ENCODE results near the gene MEDAG.
"Not testable (repeated sequence)": the region's sequence is repeated elsewhere in the genome, so short reads cannot be mapped to it uniquely, and the experiment has no call there.

Gene MEDAG

GRCh38 chr13:30910676-30911075 is 4.6 kb downstream of the MEDAG start:
- DNase-seq: no peak

- DNase-seq: no peak
Observed at GRCh38 chr13:30915691-30916541, 9.8 kb downstream of the MEDAG start.

GRCh38 chr13:30916991-30917390 is 10.9 kb downstream of the MEDAG start:
- no peak for DNase-seq

GRCh38 chr13:30918662-30919405 is 12.8 kb downstream of the MEDAG start:
- DNase-seq: no peak

GRCh38 chr13:30920162-30920909 is 14.3 kb downstream of the MEDAG start:
- no peak for DNase-seq

- DNase-seq: no peak
Observed at GRCh38 chr13:30923418-30923817, 17.3 kb downstream of the MEDAG start.

GRCh38 chr13:30924721-30925120 is 18.6 kb downstream of the MEDAG start:
- no peak for DNase-seq

- DNase-seq: no peak
Observed at GRCh38 chr13:30925429-30925828, 19.4 kb downstream of the MEDAG start.

- DNase-seq: no peak
Observed at GRCh38 chr13:30926781-30927180, 20.7 kb downstream of the MEDAG start.

- not testable (repeated sequence) for DNase-seq
Observed at GRCh38 chr13:30927188-30927587, 21.1 kb downstream of the MEDAG start.

- no peak for DNase-seq
Observed at GRCh38 chr13:30927595-30927994, 21.5 kb downstream of the MEDAG start.

- DNase-seq: no peak
Observed at GRCh38 chr13:30928978-30929377, 22.9 kb downstream of the MEDAG start.

- DNase-seq: no peak
Observed at GRCh38 chr13:30932481-30933353, 26.6 kb downstream of the MEDAG start, which contains the start of gene TEX26. Gene TEX26, plus strand, starts transcription at chr13:30932656. Its CDS starts 60 bp downstream, at chr13:30932716.

GRCh38 chr13:30933354-30933670 is 27.2 kb downstream of the MEDAG start:
- no peak for DNase-seq

- DNase-seq: no peak
Observed at GRCh38 chr13:30934381-30934780, 28.3 kb downstream of the MEDAG start.

GRCh38 chr13:30934803-30935202 is 28.7 kb downstream of the MEDAG start:
- DNase-seq: no peak

- DNase-seq: no peak
Observed at GRCh38 chr13:30936971-30937370, 30.9 kb downstream of the MEDAG start.

- DNase-seq: no peak
Observed at GRCh38 chr13:30943881-30944280, 37.8 kb downstream of the MEDAG start.

- DNase-seq: no peak
Observed at GRCh38 chr13:30957258-30957943, 51.3 kb downstream of the MEDAG start.

GRCh38 chr13:30959678-30960077 is 53.6 kb downstream of the MEDAG start:
- DNase-seq: no peak

- no peak for DNase-seq
Observed at GRCh38 chr13:30963791-30964190, 57.7 kb downstream of the MEDAG start.

- no peak for DNase-seq
Observed at GRCh38 chr13:30965380-30965779, 59.3 kb downstream of the MEDAG start.

Data from activated naive CD4-positive, alpha-beta T cell treated with Interleukin-2 at 50 U/mL for 16 hours (primary cell).